H9 (cell line): ENCODE data around the gene NBEA. TPM values are rescaled to one million over a fixed set of nuclear protein-coding genes. Genes with fewer than 3 reads are reported as not detected.

ENCODE experiments used
- DNase-seq: peaks from one replicate; pipeline ENCODE4 v3.0.0-alpha.2; 2017
- H2AFZ ChIP-seq: one replicate; pipeline ENCODE4 v1.6.1; 2013; ENCODE audit warnings: mild to moderate bottlenecking, low read length, control low read depth, moderate library complexity
- H2AK5ac ChIP-seq: 2 replicates; pipeline ENCODE4 v1.6.1; 2013; ENCODE audit warnings: low read length, control low read depth, mixed read lengths; ENCODE audit not compliant: insufficient read length
- H2BK120ac ChIP-seq: one replicate; pipeline ENCODE4 v1.6.1; 2013; ENCODE audit warnings: low read depth, mild to moderate bottlenecking, low read length, control low read depth, inconsistent platforms; ENCODE audit not compliant: poor library complexity, severe bottlenecking
- H2BK12ac ChIP-seq: 2 replicates; pipeline ENCODE4 v1.6.1; 2013; ENCODE audit warnings: low read length, control low read depth, mixed read lengths, low read depth; ENCODE audit not compliant: insufficient read length
- H2BK15ac ChIP-seq: 2 replicates; pipeline ENCODE4 v1.6.1; 2013; ENCODE audit warnings: low read depth, low read length, control low read depth
- H2BK20ac ChIP-seq: one replicate; pipeline ENCODE4 v1.6.1; 2013; ENCODE audit warnings: low read depth, mild to moderate bottlenecking, low read length, control low read depth, inconsistent platforms; ENCODE audit not compliant: poor library complexity, severe bottlenecking
- H2BK5ac ChIP-seq: 2 replicates; pipeline ENCODE4 v1.6.1; 2013; ENCODE audit warnings: low read length, control low read depth, mixed read lengths; ENCODE audit not compliant: insufficient read length
- H3K14ac ChIP-seq: 2 replicates; pipeline ENCODE4 v1.6.1; 2013; ENCODE audit warnings: low read length, control low read depth; ENCODE audit not compliant: insufficient read depth
- H3K18ac ChIP-seq: 2 replicates; pipeline ENCODE4 v1.6.1; 2013; ENCODE audit warnings: low read depth, mild to moderate bottlenecking, mixed read lengths, low read length, control low read depth; ENCODE audit not compliant: insufficient read length
- H3K23ac ChIP-seq: 2 replicates; pipeline ENCODE4 v1.6.1; 2013; ENCODE audit warnings: low read length, control low read depth, mixed read lengths, low read depth; ENCODE audit not compliant: insufficient read length
- H3K23me2 ChIP-seq: 2 replicates; pipeline ENCODE4 v1.6.1; 2013; ENCODE audit warnings: low read depth, mild to moderate bottlenecking, mixed read lengths, low read length, control low read depth; ENCODE audit not compliant: insufficient read length, poor library complexity, severe bottlenecking
- H3K27ac ChIP-seq: 2 replicates; pipeline ENCODE4 v1.5.1; 2013; ENCODE audit warnings: low read length, control low read depth, mixed read lengths, low read depth; ENCODE audit not compliant: insufficient read length
- H3K27me3 ChIP-seq: 2 replicates; pipeline ENCODE4 v1.6.1; 2013; ENCODE audit warnings: low read length, control low read depth, inconsistent platforms; ENCODE audit not compliant: insufficient read depth
- H3K4ac ChIP-seq: 2 replicates; pipeline ENCODE4 v1.6.1; 2013; ENCODE audit warnings: low read depth, mild to moderate bottlenecking, control low read depth, inconsistent platforms, low read length, moderate library complexity
- H3K4me1 ChIP-seq: 2 replicates; pipeline ENCODE4 v1.6.1; 2013; ENCODE audit warnings: low read length, control low read depth, inconsistent platforms; ENCODE audit not compliant: insufficient read depth
- H3K4me2 ChIP-seq: 2 replicates; pipeline ENCODE4 v1.6.1; 2013; ENCODE audit warnings: low read length, control low read depth, mixed read lengths; ENCODE audit not compliant: insufficient read length, insufficient read depth
- H3K56ac ChIP-seq: 2 replicates; pipeline ENCODE4 v1.6.1; 2013; ENCODE audit warnings: low read depth, mild to moderate bottlenecking, mixed read lengths, low read length, control low read depth; ENCODE audit not compliant: insufficient read length
- H3K79me1 ChIP-seq: 2 replicates; pipeline ENCODE4 v1.6.1; 2013; ENCODE audit warnings: low read depth, mild to moderate bottlenecking, moderate library complexity, low read length, control low read depth, inconsistent platforms; ENCODE audit not compliant: insufficient read depth, poor library complexity, severe bottlenecking
- H3K79me2 ChIP-seq: 2 replicates; pipeline ENCODE4 v1.6.1; 2013; ENCODE audit warnings: low read length, control low read depth, inconsistent platforms; ENCODE audit not compliant: insufficient read depth
- H3K9ac ChIP-seq: 2 replicates; pipeline ENCODE4 v1.6.1; 2013; ENCODE audit warnings: low read length, control low read depth, mixed read lengths; ENCODE audit not compliant: insufficient read length; ENCODE audit errors: extremely low read depth
- H3K9me3 ChIP-seq: one replicate; pipeline ENCODE4 v1.6.1; 2013; ENCODE audit warnings: low read depth, low read length, inconsistent platforms; ENCODE audit not compliant: control insufficient read depth
- H3T11ph ChIP-seq: one replicate; pipeline ENCODE4 v1.6.1; 2013; ENCODE audit warnings: mild to moderate bottlenecking, low read length, control low read depth, inconsistent platforms
- H4K20me1 ChIP-seq: one replicate; pipeline ENCODE4 v1.6.1; 2013; ENCODE audit not compliant: control insufficient read depth, insufficient read length, insufficient read depth
- H4K5ac ChIP-seq: 2 replicates; pipeline ENCODE4 v1.6.1; 2013; ENCODE audit warnings: low read depth, mild to moderate bottlenecking, mixed read lengths, low read length, control low read depth; ENCODE audit not compliant: insufficient read length
- H4K8ac ChIP-seq: replicated peaks from 2 replicates; pipeline ENCODE4 v1.6.1; 2013; ENCODE audit warnings: low read length, control low read depth, mixed read lengths, low read depth; ENCODE audit not compliant: insufficient read length
- H4K91ac ChIP-seq: 2 replicates; pipeline ENCODE4 v1.6.1; 2013; ENCODE audit warnings: low read depth, mild to moderate bottlenecking, moderate library complexity, mixed read lengths, low read length, control low read depth; ENCODE audit not compliant: insufficient read length
- H3K27ac Mint-ChIP-seq, 3 experiments: 2 replicates in 2 of 3; 3 replicates in 1 of 3; pipeline ENCODE4 v1.8.0; 2020 to 2021; ENCODE audit warnings: mixed read lengths in 3 of 3, mild to moderate bottlenecking in 1 of 3, moderate library complexity in 1 of 3
- H3K27me3 Mint-ChIP-seq: 2 replicates; pipeline ENCODE4 v1.8.0; 2021; ENCODE audit warnings: low read depth, mild to moderate bottlenecking, moderate library complexity, mixed read lengths
- H3K36me3 Mint-ChIP-seq, 3 experiments: 2 replicates in 2 of 3; 3 replicates in 1 of 3; pipeline ENCODE4 v1.8.0; 2020 to 2021; ENCODE audit warnings: low read depth in 3 of 3, mixed read lengths in 3 of 3; ENCODE audit not compliant: insufficient read depth in 1 of 3
- H3K4me1 Mint-ChIP-seq, 2 experiments: 2 replicates each; pipeline ENCODE4 v1.8.0; 2020; ENCODE audit warnings: mixed read lengths in 2 of 2
- H3K4me3 Mint-ChIP-seq, 2 experiments: 2 replicates in 1 of 2; 3 replicates in 1 of 2; pipeline ENCODE4 v1.8.0; 2020 to 2021; ENCODE audit warnings: mild to moderate bottlenecking in 2 of 2, mixed read lengths in 2 of 2, moderate library complexity in 1 of 2
- H3K9me3 Mint-ChIP-seq, 2 experiments: 2 replicates in 1 of 2; 3 replicates in 1 of 2; pipeline ENCODE4 v1.8.0; 2020; ENCODE audit warnings: mild to moderate bottlenecking in 2 of 2, mixed read lengths in 2 of 2, moderate library complexity in 1 of 2
- WGBS: extraction: QIAGEN DNeasy Blood & Tissue Kit; methylation state at CpG from one replicate; pipeline ENCODE4 v1.1.7; 2013; ENCODE audit warnings: missing lambda C conversion rate, low lambda C conversion rate, mixed read lengths; ENCODE audit not compliant: insufficient read length; ENCODE audit errors: extremely low coverage; 5-methylcytosine and 5-hydroxymethylcytosine counted together
- total RNA-seq: library from RNA; stranded (reverse); gene quantifications from 2 replicates; pipeline ENCODE4 v1.2.1, GENCODE V29; 2021
- TF ChIP-seq, protein P1 (sequence below): fragments of 200-600 bp; sonication (generic); conservative IDR thresholded peaks from 3 replicates; pipeline ENCODE4 v1.8.0; 2021; ENCODE audit warnings: antibody characterized with exemption, mild to moderate bottlenecking

Gene NBEA
- total RNA-seq, 1 experiment from 2014 or later, result 17.3 TPM

DNA sequence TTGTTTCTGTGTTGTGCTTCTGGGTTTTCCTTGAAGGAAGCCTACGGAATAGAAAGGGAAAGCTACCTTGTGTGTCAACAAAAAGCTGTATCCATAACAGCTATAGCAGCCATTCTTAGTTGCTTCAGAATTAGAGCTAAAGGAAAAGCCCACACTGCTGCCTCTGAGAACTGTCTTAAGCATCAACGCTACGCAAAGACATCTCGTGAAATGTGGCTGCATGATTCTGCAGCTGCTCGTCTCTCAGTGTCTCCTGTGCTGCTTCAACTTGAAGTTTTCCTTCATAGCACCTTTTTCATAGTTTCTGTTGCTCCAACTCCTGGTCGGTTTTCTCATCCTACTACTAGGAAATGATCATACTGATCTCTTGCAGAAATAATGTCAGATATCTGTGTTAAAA lies 675.4 kb downstream of the NBEA start:
- no peak overlapping the region for H3K14ac ChIP-seq
- no peak overlapping the region for H3T11ph ChIP-seq
- H2BK120ac ChIP-seq, result no peak overlapping the region
- H2BK15ac ChIP-seq, result no peak overlapping the region
- H3K79me2 ChIP-seq, result no peaks in the 10 kb centered on the region
- no peak for DNase-seq
- H3K56ac ChIP-seq, result no peak overlapping the region
- H4K20me1 ChIP-seq, result no peaks in the 10 kb centered on the region
- no peaks in the 10 kb centered on the region for H3K4me1 ChIP-seq
- TF ChIP-seq, protein P1, sequence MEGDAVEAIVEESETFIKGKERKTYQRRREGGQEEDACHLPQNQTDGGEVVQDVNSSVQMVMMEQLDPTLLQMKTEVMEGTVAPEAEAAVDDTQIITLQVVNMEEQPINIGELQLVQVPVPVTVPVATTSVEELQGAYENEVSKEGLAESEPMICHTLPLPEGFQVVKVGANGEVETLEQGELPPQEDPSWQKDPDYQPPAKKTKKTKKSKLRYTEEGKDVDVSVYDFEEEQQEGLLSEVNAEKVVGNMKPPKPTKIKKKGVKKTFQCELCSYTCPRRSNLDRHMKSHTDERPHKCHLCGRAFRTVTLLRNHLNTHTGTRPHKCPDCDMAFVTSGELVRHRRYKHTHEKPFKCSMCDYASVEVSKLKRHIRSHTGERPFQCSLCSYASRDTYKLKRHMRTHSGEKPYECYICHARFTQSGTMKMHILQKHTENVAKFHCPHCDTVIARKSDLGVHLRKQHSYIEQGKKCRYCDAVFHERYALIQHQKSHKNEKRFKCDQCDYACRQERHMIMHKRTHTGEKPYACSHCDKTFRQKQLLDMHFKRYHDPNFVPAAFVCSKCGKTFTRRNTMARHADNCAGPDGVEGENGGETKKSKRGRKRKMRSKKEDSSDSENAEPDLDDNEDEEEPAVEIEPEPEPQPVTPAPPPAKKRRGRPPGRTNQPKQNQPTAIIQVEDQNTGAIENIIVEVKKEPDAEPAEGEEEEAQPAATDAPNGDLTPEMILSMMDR, result no peak
- H2AK5ac ChIP-seq, result no peak overlapping the region
- Mint-ChIP-seq H3K4me1 (peaks cover 0 to 8% of the 10 kb centered on the region in 2 experiments; a peak in 3 of 4 replicates), H3K27me3 (no peaks in the 10 kb centered on the region), H3K36me3 (no peaks in the 10 kb centered on the region), H3K9me3 (no peaks in the 10 kb centered on the region), H3K27ac (peak overlapping the region in 1 of 3 experiments; percentile 81; a peak in 1 of 7 replicates), H3K4me3 (no peak overlapping the region)
- H3K27me3 ChIP-seq, result no peaks in the 10 kb centered on the region
- H3K27ac ChIP-seq, result no peak overlapping the region
- H3K9ac ChIP-seq, result no peak overlapping the region
- no peak overlapping the region for H4K5ac ChIP-seq
- H3K18ac ChIP-seq, result no peak overlapping the region
- H3K79me1 ChIP-seq, result no peaks in the 10 kb centered on the region
- H3K23ac ChIP-seq, result no peak overlapping the region
- no peak overlapping the region for H2BK20ac ChIP-seq
- H3K9me3 ChIP-seq, result no peaks in the 10 kb centered on the region
- H3K4ac ChIP-seq, result no peak overlapping the region
- no peak overlapping the region for H3K4me2 ChIP-seq
- H2BK5ac ChIP-seq, result no peak overlapping the region
- no peak overlapping the region for H4K91ac ChIP-seq
- no peaks in the 10 kb centered on the region for H3K23me2 ChIP-seq
- H2BK12ac ChIP-seq, result no peak overlapping the region
- no peak overlapping the region for H4K8ac ChIP-seq
- H2AFZ ChIP-seq, result no peak overlapping the region
- no CpG with 5 or more reads among the region's 6 CpGs for WGBS
